ENCODE results near the gene HNRNPR.

HNRNPR gene

GRCh38 chr1:23370709-23371584, 26.9 kb upstream of the HNRNPR start:
- intact Hi-C loops (cut with DNase I), result no loop called here
- DNase-seq, result no peak

- no peak for DNase-seq
- intact Hi-C loops (cut with DNase I), result no loop called here
These were observed 26.2 kb upstream of the HNRNPR start for GRCh38 chr1:23370330-23370708.

GRCh38 chr1:23369335-23370013, 25.4 kb upstream of the HNRNPR start, which contains the start of gene ZNF436:
ZNF436 (minus strand) TSS chr1:23369836; CDS start chr1:23368005, 1,831 bp downstream.
- intact Hi-C loops (cut with DNase I), result loop anchor here (5.0 kb wide), 1 partner anchor 173 kb away; no protein-coding TSS in a partner anchor
- peak; percentile 66 to 95 (median 82) for DNase-seq

DNA sequence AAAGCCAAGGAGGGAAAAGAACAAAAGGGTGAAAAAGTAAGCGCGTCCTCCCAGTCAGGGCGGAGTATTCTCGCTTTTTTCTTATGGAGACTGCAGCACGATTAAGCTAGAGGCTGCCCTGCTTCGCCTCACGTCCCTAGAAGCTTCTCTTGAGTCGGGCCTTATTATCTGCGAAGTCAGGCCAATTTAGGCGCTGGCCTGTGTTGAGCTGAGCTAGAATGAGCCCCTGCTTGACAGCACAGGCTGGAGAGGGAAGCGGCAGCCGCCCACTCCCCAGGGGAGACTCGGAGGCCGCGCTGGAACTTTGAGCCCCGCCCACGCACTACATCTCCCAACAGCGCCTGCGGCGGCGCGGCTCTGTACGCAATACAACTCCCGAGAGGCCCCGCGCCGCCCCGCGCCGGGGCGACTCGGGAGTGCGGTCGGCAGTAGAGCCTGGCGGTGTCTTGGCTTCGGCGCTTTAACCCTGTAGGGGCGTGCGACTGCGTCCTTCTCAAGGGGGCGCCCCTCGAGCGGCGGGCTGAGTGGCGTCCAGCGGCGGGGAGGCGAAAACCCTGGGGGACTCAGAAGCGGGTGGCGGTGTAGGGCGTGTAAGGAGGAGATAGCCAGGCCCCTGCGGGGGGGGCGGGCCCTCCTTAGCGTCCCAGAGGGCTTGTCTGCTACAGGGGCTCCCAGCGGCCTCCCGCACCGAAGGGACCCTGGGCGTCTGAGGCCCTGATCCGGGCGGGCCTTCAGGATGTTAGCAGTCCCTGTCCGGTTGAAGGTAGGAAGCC, 24.7 kb upstream of the HNRNPR start:
- DNase-seq, result peak; percentile 79 to 96 (median 91)
- intact Hi-C loops (cut with DNase I), result loop anchor here (1.0 to 5.0 kb wide), 2 partner anchors 24 to 174 kb away; partner anchors contain the start of gene HNRNPR

DNA sequence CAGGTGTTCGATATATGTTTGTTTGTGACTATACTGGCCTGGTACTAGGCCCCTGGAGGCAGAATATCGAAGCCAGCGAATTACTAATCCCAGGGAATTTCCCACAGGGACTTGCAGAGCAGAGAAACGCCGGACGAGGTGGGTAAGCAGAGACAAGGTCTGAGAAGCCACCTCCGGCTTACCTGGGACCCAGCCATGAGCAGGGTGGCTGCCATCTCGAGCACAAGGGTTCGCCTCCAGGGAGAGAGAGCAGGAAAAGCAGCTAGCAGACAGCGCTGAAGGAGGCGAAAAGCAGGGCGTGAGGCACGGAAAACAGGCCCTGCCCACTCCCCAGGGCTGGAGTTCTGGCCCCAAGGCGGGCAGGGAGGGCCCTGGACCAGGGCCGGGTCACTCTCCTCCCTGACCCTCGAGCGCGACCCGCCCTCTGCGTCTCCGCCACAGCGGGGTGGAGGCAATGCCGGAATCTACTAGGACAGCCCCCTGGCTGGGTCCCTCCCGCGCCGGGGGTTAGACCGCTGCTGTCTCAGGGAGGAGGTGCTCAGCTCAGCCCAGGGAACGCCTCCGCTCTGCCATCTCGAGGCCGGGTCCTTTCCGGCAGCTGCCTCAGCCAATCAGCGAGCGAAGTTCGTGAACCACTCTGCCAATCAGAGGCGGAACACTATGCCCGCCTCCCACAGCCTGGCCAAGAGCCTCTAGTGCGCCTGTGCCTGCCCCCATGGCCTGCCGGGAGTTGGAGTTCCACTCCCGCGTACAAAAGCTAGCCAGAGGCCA, 23.9 kb upstream of the HNRNPR start:
- intact Hi-C loops (cut with DNase I), result loop anchor here (1.0 to 5.0 kb wide), 2 partner anchors 24 to 174 kb away; partner anchors contain the start of gene HNRNPR
- DNase-seq, result peak; percentile 98 to 100 (median 99)

DNA sequence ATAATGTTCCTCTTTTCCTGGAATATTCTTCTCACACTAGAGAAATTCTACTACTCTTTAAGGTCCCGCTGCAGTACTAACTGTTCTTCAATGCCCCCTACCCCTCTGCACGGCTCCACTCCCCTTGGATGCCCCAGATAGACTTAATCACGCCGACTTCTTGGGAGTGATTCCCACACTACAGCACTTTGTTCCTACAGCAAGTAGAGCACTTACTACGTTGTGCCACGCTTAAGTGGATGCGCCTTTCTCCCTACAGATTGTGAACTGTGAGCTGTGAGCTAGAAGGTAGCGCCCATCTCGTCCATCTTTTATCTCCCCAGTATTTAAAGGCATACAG, 23.3 kb upstream of the HNRNPR start:
- intact Hi-C loops (cut with DNase I), result loop anchor here (5.0 kb wide), 1 partner anchor 175 kb away; no protein-coding TSS in a partner anchor
- peak in 3 of 42 donors; percentile 15 to 28 (median 16) for DNase-seq

DNA sequence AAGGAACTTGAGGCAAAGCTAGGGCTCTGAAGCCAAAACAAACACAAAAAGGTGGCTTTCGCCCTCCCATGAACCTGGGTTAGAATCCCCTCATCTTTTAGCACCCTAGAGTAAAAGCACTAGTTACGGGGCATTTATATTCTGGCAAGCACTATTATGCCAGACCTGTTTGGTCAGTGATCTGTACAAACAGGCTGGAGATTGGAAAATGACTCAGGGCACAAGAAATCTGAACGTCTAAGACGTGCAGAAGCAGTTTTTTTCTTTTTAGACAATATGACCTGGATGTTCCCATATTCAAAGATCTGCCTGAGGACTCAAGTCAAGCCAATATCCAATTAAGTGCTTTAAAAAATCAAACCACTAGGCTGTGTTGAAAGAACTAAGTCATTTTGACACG, 22.5 kb upstream of the HNRNPR start:
- DNase-seq, result no peak
- intact Hi-C loops (cut with DNase I), result loop anchor here (5.0 kb wide), 1 partner anchor 176 kb away; no protein-coding TSS in a partner anchor

DNA sequence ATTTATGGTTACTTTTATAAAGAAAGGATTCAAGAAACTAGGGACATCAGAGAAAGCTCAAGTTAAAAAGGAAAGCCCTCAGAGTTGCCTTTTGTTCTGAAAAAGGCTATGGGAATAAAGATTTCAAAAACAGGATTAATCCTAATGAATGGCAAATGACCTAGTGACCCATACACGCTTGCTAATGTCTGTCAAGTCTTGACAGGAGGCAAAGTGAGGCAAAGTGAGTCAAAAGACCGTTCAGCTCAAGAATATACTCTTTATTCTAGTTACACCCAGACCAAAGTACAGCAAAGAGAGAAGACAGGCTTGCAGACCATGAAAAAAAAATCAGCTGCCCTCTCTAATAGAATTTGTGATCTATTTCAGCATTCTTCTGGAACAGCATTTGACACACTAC, 22.1 kb upstream of the HNRNPR start:
- intact Hi-C loops (cut with DNase I), result loop anchor here (5.0 kb wide), 1 partner anchor 176 kb away; no protein-coding TSS in a partner anchor
- no peak for DNase-seq

DNA sequence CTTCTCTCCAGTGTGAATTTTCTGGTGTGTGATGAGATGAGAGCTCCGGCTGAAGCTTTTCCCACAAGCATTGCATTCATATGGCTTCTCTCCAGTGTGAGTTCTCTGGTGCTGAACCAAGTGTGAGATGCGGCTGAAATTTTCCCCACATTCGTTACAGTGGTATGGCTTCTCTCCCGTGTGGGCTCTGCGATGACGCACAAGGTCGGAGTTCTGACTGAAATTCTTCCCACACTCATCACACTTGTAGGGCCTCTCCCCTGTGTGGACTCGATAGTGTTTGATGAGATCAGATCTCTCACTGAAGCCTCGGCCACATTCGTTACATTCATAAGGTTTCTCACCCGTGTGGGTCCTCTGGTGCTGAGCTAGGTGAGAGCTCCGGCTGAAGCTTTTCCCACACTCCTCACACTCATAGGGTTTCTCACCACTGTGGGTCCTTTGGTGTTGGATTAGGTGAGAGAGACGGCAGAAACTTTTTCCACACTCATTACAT, 18.2 kb upstream of the HNRNPR start:
- peak in 1 of 42 donors; percentile 1 for DNase-seq
- intact Hi-C loops (cut with DNase I), result no loop called here

GRCh38 chr1:23358310-23358875, 14.3 kb upstream of the HNRNPR start:
- intact Hi-C loops (cut with DNase I), result no loop called here
- no peak for DNase-seq

DNA sequence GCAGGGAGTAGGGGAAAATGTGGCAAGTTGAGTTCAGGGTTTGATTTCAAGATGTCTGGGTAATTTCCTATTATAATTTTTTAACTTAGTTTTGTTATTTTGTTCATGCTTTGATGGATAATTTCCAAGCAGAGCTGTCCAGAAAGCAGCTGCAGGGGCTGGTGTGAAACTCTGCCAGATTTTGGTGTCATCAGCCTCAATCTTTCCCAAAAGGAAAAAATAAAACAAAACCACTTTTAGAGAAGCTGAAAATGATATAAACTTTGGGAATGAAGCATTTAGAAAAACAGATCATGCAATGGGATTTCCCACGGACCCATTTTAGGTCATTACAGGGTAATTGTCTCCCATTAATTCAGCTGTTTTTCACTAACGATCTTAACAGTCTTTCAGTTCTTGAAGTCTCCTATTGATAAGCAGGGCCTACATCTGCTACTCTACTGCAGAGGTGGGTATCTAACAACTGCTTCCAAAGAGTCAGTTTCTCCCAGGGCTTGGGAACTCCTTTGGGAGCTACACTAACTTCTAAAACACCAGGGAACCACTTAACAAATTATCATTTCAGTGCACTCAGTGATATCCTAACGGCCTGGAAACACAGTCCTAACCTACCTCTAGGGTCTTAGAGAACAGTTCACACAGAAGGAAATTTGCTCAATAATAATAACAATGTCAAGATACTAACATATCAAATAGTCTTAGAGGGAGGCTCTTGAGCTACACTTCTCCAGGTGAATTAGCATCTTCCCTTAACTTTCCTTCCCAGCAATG, 13.2 kb upstream of the HNRNPR start:
- DNase-seq, result peak in 1 of 42 donors; percentile 8
- intact Hi-C loops (cut with DNase I), result no loop called here

DNA sequence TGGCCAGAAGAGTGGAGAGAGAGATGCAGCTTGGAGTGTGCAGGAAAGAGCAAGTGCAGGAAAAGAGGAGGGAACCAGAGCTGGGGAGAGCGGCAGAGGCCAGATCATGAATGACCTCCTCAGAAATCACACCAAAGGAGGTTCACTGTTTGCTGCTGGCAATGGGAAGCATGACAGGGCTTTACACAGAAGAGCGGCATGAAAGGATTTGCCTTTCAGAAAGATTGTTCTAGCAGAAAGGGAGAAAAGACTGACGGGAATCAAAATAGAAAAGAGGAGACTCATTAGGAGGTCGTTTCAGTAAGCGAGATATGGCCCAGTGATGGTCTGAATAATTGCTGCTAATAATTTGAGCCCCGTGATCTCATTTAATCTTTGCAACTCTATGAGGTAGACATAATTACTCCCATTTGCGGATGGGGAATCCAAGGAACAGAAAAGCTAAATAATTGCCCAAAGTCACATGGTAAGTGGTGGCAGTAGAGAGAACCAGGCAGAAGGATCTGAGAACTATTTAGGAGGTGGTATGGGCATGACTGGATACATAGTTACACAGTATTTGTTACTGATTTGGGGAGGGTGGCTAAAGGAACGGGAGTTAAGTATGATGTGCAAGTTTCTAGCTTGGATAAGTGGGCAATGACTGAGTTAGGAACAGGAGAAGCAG, 12.5 kb upstream of the HNRNPR start:
- intact Hi-C loops (cut with DNase I), result no loop called here
- DNase-seq, result peak in 22 of 42 donors; percentile 20 to 70 (median 42)

GRCh38 chr1:23354245-23354644, 10.2 kb upstream of the HNRNPR start:
- DNase-seq, result no peak
- intact Hi-C loops (cut with DNase I), result no loop called here

DNA sequence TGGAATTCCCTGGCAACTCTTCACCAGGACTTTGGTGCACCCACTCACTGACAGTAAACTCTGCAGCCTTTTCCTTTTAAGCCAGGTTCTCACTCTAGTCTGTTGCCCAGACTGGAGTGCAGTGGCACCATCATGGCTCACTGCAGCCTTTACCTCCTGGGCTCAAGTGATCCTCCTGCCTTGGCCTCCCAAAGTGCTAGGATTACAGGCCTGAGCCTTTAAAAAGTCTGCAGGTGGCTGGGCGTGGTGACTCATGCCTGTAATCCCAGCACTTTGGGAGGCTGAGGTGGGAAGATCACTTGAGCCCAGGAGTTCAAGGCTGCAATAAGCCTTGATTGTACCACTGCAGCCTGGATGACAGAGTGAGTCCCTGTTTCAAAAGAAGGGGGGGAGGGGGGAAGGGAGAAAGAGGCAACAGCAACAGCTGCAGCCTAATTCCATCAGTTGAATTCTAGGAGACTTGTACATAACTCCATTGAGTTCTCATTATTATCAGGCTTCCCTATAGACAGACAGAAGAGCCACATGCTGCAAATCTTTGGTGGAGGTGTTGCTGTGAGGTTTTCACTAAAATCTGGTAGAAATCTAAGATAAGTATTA, 8.1 kb upstream of the HNRNPR start:
- intact Hi-C loops (cut with DNase I), result no loop called here
- DNase-seq, result no peak

GRCh38 chr1:23345920-23346319, 1.8 kb upstream of the HNRNPR start:
- intact Hi-C loops (cut with DNase I), result no loop called here
- DNase-seq, result no peak

DNA sequence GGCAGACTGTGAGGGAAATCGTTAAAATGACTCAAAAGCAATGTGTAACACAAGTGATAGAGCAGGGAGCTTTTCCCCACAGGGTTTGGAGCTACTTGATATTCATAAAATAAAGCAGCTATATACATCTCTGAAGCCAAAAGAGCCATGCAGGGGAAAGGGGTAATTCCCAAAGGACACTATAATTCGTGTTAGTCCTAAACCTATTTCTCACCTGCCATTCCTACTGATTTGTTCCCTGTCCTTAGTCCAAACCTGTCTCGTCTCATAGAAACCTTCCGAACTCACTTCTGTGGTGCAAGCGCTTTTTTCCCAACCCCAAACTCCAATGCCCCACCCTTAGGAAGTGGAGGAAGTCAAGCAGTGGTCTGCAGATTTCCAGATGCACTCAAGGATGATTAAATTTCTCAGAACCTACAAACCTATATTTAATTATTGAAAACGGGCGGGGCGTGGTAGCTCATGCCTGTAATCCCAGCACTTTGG, 946 bp upstream of the HNRNPR start:
- DNase-seq, result peak in 2 of 42 donors; percentile 5 to 10
- intact Hi-C loops (cut with DNase I), result loop anchor here (1.0 kb wide), 1 partner anchor 23 kb away; no protein-coding TSS in a partner anchor
